Heart left ventricle (tissue), 13 donors: Measurements from ENCODE around the gene BORCS8.

Source experiments
- CTCF ChIP-seq, 12 donors: fragments of 200-600 bp; sonication (generic) in 4 of 12; IDR thresholded peaks; one replicate each; pipeline versions ENCODE4 v1.5.0 to v1.8.0; 2018 to 2022; ENCODE audit warnings: antibody characterized with exemption in 12 of 12, mild to moderate bottlenecking in 5 of 12
- POLR2A ChIP-seq, 2 donors: fragments of 450-650 bp; IDR thresholded peaks; one replicate each; pipeline ENCODE4 v1.6.1; 2017; ENCODE audit warnings: antibody characterized with exemption in 2 of 2, mild to moderate bottlenecking in 2 of 2, moderate library complexity in 2 of 2
- donor health status: ischemic (EF 13 %, LVEDD 7.1; RV severe dilation, severe dysfunction).
- donor health status: DM: no; HTN: yes; CAD: no.
- donor health status: DM: no; HTN: no; CAD: no.
- donor health status: ischemic (EF 25% LVEDD 6.9; RV normal size, moderate dysfunction).
- donor health status: ischemic (EF 25% LVEDD 5.7; RV mildly dilated, moderate dysfunction).
- donor health status: ischemic (EF 35%, LVEDD 5.7; RV mildly dilated, moderate dysfunction).
- donor health status: nonischemic (EF 11% LVEDD 7.7; RV severe dilation, severe dysfunction).
- donor health status: DM: yes; HTN: yes; CAD: no.
- donor health status: PGD.
- donor health status: ischemic (EF 29% LVEDD 5.4; RV normal size, mild dysfunction).
- donor health status: nonischemic (EF 23%, LVEDD 6.1; RV moderate dilation, normal function).

- no peak for TF ChIP-seq CTCF (IDR thresholded peaks at IDR 0.05)
- TF ChIP-seq POLR2A (IDR thresholded peaks at IDR 0.05) = no peak
Observed at GRCh38 chr19:19142347-19142746, 49.6 kb downstream of the BORCS8 start.
